H1 (cell line): Measurements from ENCODE around the gene IFI27L1. TPM values are rescaled to one million over a fixed set of nuclear protein-coding genes. Genes with fewer than 3 reads are reported as not detected.

Source experiments
- CTCF ChIA-PET: fragments of 300-600 bp; sonication (Branson Sonifier 250); formaldehyde crosslinking; loops from one replicate; lab custom pipeline; 2021; ENCODE audit not compliant: partially characterized antibody; lab: Charles Lee
- POLR2A ChIA-PET: fragments of 300-600 bp; sonication (Branson Sonifier 250); formaldehyde crosslinking; loops from one replicate; lab custom pipeline; 2021; ENCODE audit warnings: inconsistent platforms; ENCODE audit not compliant: partially characterized antibody; lab: Charles Lee
- DNase-seq, 2 experiments: peaks; one replicate each; pipeline versions ENCODE4 v3.0.0 to v3.0.0-alpha.2; 2010 to 2022; ENCODE audit warnings: low spot score in 2 of 2, low read depth in 1 of 2, mixed read lengths in 1 of 2
- FAIRE-seq: peaks from 2 replicates; lab custom pipeline; 2011; peaks lifted over from hg19 to GRCh38; lab: Jason Lieb, UNC
- H2AFZ ChIP-seq: 2 replicates; pipeline ENCODE4 v1.8.1; 2012; ENCODE audit warnings: low read length, inconsistent platforms
- H2AK5ac ChIP-seq: 2 replicates; pipeline ENCODE4 v1.6.1; 2013; ENCODE audit warnings: low read depth, low read length
- H2BK120ac ChIP-seq: replicated peaks from 2 replicates; pipeline ENCODE3; 2013; ENCODE audit warnings: low read depth, low read length, inconsistent platforms
- H2BK12ac ChIP-seq: 2 replicates; pipeline ENCODE4 v1.6.1; 2013; ENCODE audit warnings: low read depth, low read length
- H2BK15ac ChIP-seq: 2 replicates; pipeline ENCODE4 v1.6.1; 2013; ENCODE audit warnings: low read length
- H2BK20ac ChIP-seq: 2 replicates; pipeline ENCODE4 v1.6.1; 2013; ENCODE audit warnings: low read length
- H2BK5ac ChIP-seq: 2 replicates; pipeline ENCODE4 v1.6.1; 2013; ENCODE audit warnings: low read depth, low read length
- H3K14ac ChIP-seq: 2 replicates; pipeline ENCODE4 v1.6.1; 2013; ENCODE audit warnings: inconsistent platforms; ENCODE audit not compliant: insufficient read length
- H3K18ac ChIP-seq: 2 replicates; pipeline ENCODE4 v1.6.1; 2013; ENCODE audit warnings: low read length; ENCODE audit errors: extremely low read depth
- H3K23ac ChIP-seq: 2 replicates; pipeline ENCODE4 v1.6.1; 2013; ENCODE audit warnings: inconsistent platforms; ENCODE audit not compliant: insufficient read length
- H3K23me2 ChIP-seq: 2 replicates; pipeline ENCODE4 v1.6.1; 2013; ENCODE audit warnings: low read depth, low read length
- H3K27ac ChIP-seq: 2 replicates; pipeline ENCODE4 v1.6.1; 2011; ENCODE audit warnings: low read depth, low read length, inconsistent platforms
- H3K27me3 ChIP-seq, 4 experiments: replicated peaks in 1 of 4; 1 replicate in 1 of 4; 2 replicates in 3 of 4; pipeline versions ENCODE4 v1.6.1 to v1.8.1; 2011 to 2013; ENCODE audit warnings: low read length in 3 of 4, mild to moderate bottlenecking in 3 of 4, inconsistent platforms in 2 of 4, mixed read lengths in 2 of 4, moderate library complexity in 1 of 4; ENCODE audit not compliant: control insufficient read depth in 3 of 4, insufficient read depth in 3 of 4; ENCODE audit errors: extremely low read depth in 1 of 4
- H3K36me3 ChIP-seq, 4 experiments: 2 replicates each; pipeline versions ENCODE4 v1.6.1 to v1.8.1; 2011 to 2013; ENCODE audit warnings: mild to moderate bottlenecking in 4 of 4, low read length in 3 of 4, moderate library complexity in 2 of 4, control low read depth in 1 of 4, inconsistent platforms in 1 of 4; ENCODE audit not compliant: insufficient read depth in 4 of 4, control insufficient read depth in 2 of 4
- H3K4ac ChIP-seq: replicated peaks from 2 replicates; pipeline ENCODE3; 2013; ENCODE audit warnings: low read length, low read depth, mixed read lengths, inconsistent platforms; ENCODE audit not compliant: insufficient read length
- H3K4me1 ChIP-seq, 4 experiments: replicated peaks in 1 of 4; 1 replicate in 1 of 4; 2 replicates in 3 of 4; pipeline versions ENCODE4 v1.6.1 to v1.8.1; 2011 to 2013; ENCODE audit warnings: low read length in 3 of 4, inconsistent platforms in 2 of 4, mixed read lengths in 1 of 4; ENCODE audit not compliant: insufficient read depth in 4 of 4, control insufficient read depth in 3 of 4
- H3K4me2 ChIP-seq, 2 experiments: 2 replicates each; pipeline versions ENCODE4 v1.6.1 to v1.8.1; 2011 to 2013; ENCODE audit warnings: low read depth in 2 of 2, low read length in 2 of 2, control low read depth in 1 of 2, inconsistent platforms in 1 of 2, mild to moderate bottlenecking in 1 of 2; ENCODE audit not compliant: insufficient read depth in 1 of 2
- H3K4me3 ChIP-seq, 4 experiments: fragments of 200-600, 300-600 bp in 1 of 4; sonication (generic), shearing (Covaris generic), sonication (Bioruptor Twin) in 1 of 4; 2 replicates each; pipeline versions ENCODE4 v1.5.1 to v1.8.1; 2011 to 2016; ENCODE audit warnings: low read length in 4 of 4, low read depth in 3 of 4, control low read depth in 2 of 4, inconsistent platforms in 2 of 4, mild to moderate bottlenecking in 2 of 4, mixed read lengths in 1 of 4, moderate library complexity in 1 of 4; ENCODE audit not compliant: insufficient read depth in 2 of 4; ENCODE audit errors: extremely low read depth in 1 of 4
- H3K56ac ChIP-seq: replicated peaks from 2 replicates; pipeline ENCODE3; 2013; ENCODE audit warnings: low read depth, mild to moderate bottlenecking, mixed read lengths, low read length, inconsistent platforms; ENCODE audit not compliant: insufficient read length
- H3K79me1 ChIP-seq: 2 replicates; pipeline ENCODE4 v1.6.1; 2013; ENCODE audit warnings: low read depth, low read length, control low read depth
- H3K79me2 ChIP-seq, 2 experiments: 2 replicates each; pipeline versions ENCODE4 v1.6.1 to v1.8.1; 2012 to 2013; ENCODE audit warnings: low read length in 2 of 2, mild to moderate bottlenecking in 2 of 2, inconsistent platforms in 1 of 2; ENCODE audit not compliant: insufficient read depth in 2 of 2, control insufficient read depth in 1 of 2
- H3K9ac ChIP-seq, 4 experiments: replicated peaks in 1 of 4; 1 replicate in 1 of 4; 2 replicates in 3 of 4; pipeline versions ENCODE4 v1.6.1 to v1.8.1; 2011 to 2013; ENCODE audit warnings: low read depth in 3 of 4, low read length in 3 of 4, control low read depth in 2 of 4, mild to moderate bottlenecking in 2 of 4, moderate library complexity in 2 of 4, inconsistent platforms in 1 of 4; ENCODE audit errors: extremely low read depth in 1 of 4
- H3K9me3 ChIP-seq, 2 experiments: 2 replicates each; pipeline versions ENCODE4 v1.6.1 to v1.8.1; 2012 to 2013; ENCODE audit warnings: mild to moderate bottlenecking in 2 of 2, moderate library complexity in 2 of 2, control low read depth in 1 of 2, inconsistent platforms in 1 of 2, low read depth in 1 of 2, low read length in 1 of 2, mixed read lengths in 1 of 2; ENCODE audit not compliant: insufficient read depth in 2 of 2
- H4K20me1 ChIP-seq, 2 experiments: replicated peaks in 1 of 2; 2 replicates each; pipeline versions ENCODE3 to v1.8.1; 2011 to 2013; ENCODE audit warnings: inconsistent platforms in 2 of 2, low read length in 2 of 2, mild to moderate bottlenecking in 1 of 2; ENCODE audit not compliant: insufficient read depth in 2 of 2, control insufficient read depth in 1 of 2
- H4K5ac ChIP-seq: 2 replicates; pipeline ENCODE4 v1.6.1; 2013; ENCODE audit warnings: low read length, low read depth, mixed read lengths, inconsistent platforms; ENCODE audit not compliant: insufficient read length
- H4K8ac ChIP-seq: 2 replicates; pipeline ENCODE4 v1.8.0; 2013; ENCODE audit warnings: mild to moderate bottlenecking, moderate library complexity, low read length, inconsistent platforms; ENCODE audit not compliant: insufficient read depth; ENCODE audit errors: extremely low read depth
- H4K91ac ChIP-seq: replicated peaks from 2 replicates; pipeline ENCODE3; 2013; ENCODE audit warnings: low read length, mixed read lengths, inconsistent platforms; ENCODE audit not compliant: insufficient read length
- POU5F1 ChIP-seq: IDR thresholded peaks from 2 replicates; pipeline ENCODE4 v1.6.1; 2011; ENCODE audit warnings: low read depth, mild to moderate bottlenecking, low read length, moderate library complexity
- SIN3A ChIP-seq, 2 experiments: IDR thresholded peaks in 1 of 2; conservative IDR thresholded peaks in 1 of 2; 2 replicates each; pipeline ENCODE4 v1.6.1; 2011 to 2012; ENCODE audit warnings: low read length in 2 of 2, improper control_type of control experiment in 1 of 2, low read depth in 1 of 2, mild to moderate bottlenecking in 1 of 2
- SIX5 ChIP-seq: IDR thresholded peaks from 2 replicates; pipeline ENCODE4 v1.6.1; 2011; ENCODE audit warnings: mild to moderate bottlenecking, low read depth, low read length
- WGBS, 2 experiments: shearing (Covaris generic) in 1 of 2; methylation state at CpG; one replicate each; pipeline versions ENCODE4 v1.1.6 to v1.1.7; 2013 to 2015; ENCODE audit warnings: low lambda C conversion rate in 2 of 2, mixed read lengths in 2 of 2, inconsistent platforms in 1 of 2, low coverage in 1 of 2, missing lambda C conversion rate in 1 of 2; ENCODE audit not compliant: insufficient replicate concordance in 2 of 2, insufficient coverage in 1 of 2, insufficient read length in 1 of 2; ENCODE audit errors: extremely low coverage in 1 of 2, missing lambda C conversion rate in 1 of 2; 5-methylcytosine and 5-hydroxymethylcytosine counted together
- polyA plus RNA-seq, 7 experiments: library from polyadenylated mRNA; depleted of rRNA in 3 of 7; stranded (reverse) in 5 of 7; unstranded in 2 of 7; fragments of >200 nt in 5 of 7; fragments of 200-250 nt in 2 of 7; gene quantifications; 1 replicate in 5 of 7; 2 replicates in 1 of 7; 4 replicates in 1 of 7; pipeline versions ENCODE4 v1.2.1 to v1.2.3, GENCODE V29; 2011 to 2013; ENCODE audit warnings: missing spikeins in 2 of 7, mixed read lengths in 2 of 7
- total RNA-seq: library from RNA; stranded (reverse); fragmentation: NEBNext Ultra II Directional; extraction: Animal tissue kit (Norgen Biotek cat#: 25700); gene quantifications from 2 replicates; pipeline ENCODE4 v1.2.1, GENCODE V29; 2021
- TF ChIP-seq, protein P1 (sequence below): IDR thresholded peaks from 2 replicates; pipeline ENCODE4 v1.6.1; 2011; ENCODE audit warnings: low read depth, mild to moderate bottlenecking, low read length; ENCODE audit not compliant: insufficient read depth

The IFI27L1 gene
- total and polyA plus RNA-seq, 2 of the 8 experiments (the other 6 are each of a cell fraction or from before 2014, with no cell fraction given): 21.2 to 30.5 TPM

DNA sequence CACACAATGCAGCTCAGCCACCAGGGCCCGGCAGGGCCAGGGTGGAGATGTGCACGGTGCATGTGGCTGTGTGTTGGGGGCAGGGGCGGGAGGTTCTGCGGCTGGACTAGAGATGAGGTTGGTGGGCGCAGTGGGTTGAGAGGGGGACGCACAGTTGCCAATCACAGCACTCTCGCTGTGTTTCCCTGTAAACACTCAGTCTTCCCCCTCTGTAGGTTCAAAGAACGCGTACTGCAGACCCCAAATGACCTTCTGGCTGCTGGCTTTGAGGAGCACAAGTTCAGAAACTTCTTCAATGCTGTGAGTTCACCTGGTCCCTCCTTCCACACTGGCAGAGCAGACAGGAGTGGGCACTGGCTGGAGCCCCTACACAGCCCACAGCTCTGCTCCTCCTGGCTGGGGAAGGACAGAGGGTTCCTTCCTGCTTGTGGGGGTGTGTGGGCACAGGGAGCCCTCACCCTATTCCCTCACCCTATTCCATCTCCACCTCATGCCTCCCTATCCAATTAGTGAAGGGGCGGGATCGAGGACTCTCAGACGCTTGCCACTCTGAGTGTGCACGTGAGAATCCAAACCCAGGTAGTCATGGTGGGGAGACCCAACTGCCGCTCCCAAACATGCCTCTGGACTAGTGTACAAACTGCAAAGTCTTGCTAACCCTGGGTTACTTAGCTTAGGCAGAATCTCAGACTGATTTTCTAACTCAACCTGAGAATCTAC lies 37.2 kb upstream of the IFI27L1 start:
- ChIA-PET CTCF (interaction anchor here (0.6 to 1.5 kb wide), 5 partner anchors 8 to 93 kb away, joined by 3 to 6 read pairs (median 4); no protein-coding TSS in a partner anchor), POLR2A (no interaction called here)
- FAIRE-seq (no peak), DNase-seq (no peak)
- H3K4ac ChIP-seq: no peak overlapping the region
- H3K23ac ChIP-seq: no peak overlapping the region
- no peak overlapping the region for H2BK20ac ChIP-seq
- H2BK120ac ChIP-seq: no peak overlapping the region
- H3K4me1 ChIP-seq: no peaks in the 10 kb centered on the region
- no peak overlapping the region for H3K18ac ChIP-seq
- H3K4me3 ChIP-seq: no peak overlapping the region
- no peak overlapping the region for H2BK5ac ChIP-seq
- H3K9me3 ChIP-seq: no peaks in the 10 kb centered on the region
- H3K56ac ChIP-seq: no peak overlapping the region
- no peak overlapping the region; the same call in 1 of the 2 replicates for H4K8ac ChIP-seq
- 85% methylated on average over 14 of the region's 14 CpGs; no CpG with 5 or more reads in 1 of the 2 experiments for WGBS, 2 experiments
- no peak overlapping the region for H2AK5ac ChIP-seq
- no peak overlapping the region for H2BK12ac ChIP-seq
- H3K9ac ChIP-seq: no peak overlapping the region
- no peaks in the 10 kb centered on the region for H3K23me2 ChIP-seq
- H3K36me3 ChIP-seq: peaks cover 8 to 45% (median 21%) of the 10 kb centered on the region in 4 experiments; a peak in 6 of 8 replicates
- no peak overlapping the region for H4K91ac ChIP-seq
- peaks cover 0 to 6% of the 10 kb centered on the region in 2 experiments for H4K20me1 ChIP-seq
- no peak overlapping the region for H4K5ac ChIP-seq
- no peak overlapping the region for H3K14ac ChIP-seq
- H3K4me2 ChIP-seq: no peak overlapping the region
- no peaks in the 10 kb centered on the region for H3K79me2 ChIP-seq
- H3K27ac ChIP-seq: no peak overlapping the region
- H2BK15ac ChIP-seq: no peak overlapping the region
- no peak overlapping the region for H2AFZ ChIP-seq
- H3K79me1 ChIP-seq: no peaks in the 10 kb centered on the region
- H3K27me3 ChIP-seq: no peaks in the 10 kb centered on the region
- no peak for TF ChIP-seq POU5F1
- TF ChIP-seq, protein P1, sequence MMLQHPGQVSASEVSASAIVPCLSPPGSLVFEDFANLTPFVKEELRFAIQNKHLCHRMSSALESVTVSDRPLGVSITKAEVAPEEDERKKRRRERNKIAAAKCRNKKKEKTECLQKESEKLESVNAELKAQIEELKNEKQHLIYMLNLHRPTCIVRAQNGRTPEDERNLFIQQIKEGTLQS: no peak
- TF ChIP-seq SIX5: no peak
- TF ChIP-seq SIN3A (conservative IDR thresholded peaks at IDR 0.05 in 1 of 2, IDR thresholded peaks at IDR 0.05 in 1 of 2; ENCODE audit: low read depth in 1 of 2, low read length in 2 of 2): no peak
